H1 (cell line): ENCODE data around the gene ZBTB40. TPM values are rescaled to one million over a fixed set of nuclear protein-coding genes. Genes with fewer than 3 reads are reported as not detected.
A peak's percentile ranks its signal among the peaks of the same experiment; 100 is the strongest.

Source experiments
- CTCF ChIA-PET: fragments of 300-600 bp; sonication (Branson Sonifier 250); formaldehyde crosslinking; loops from one replicate; lab custom pipeline; 2021; ENCODE audit not compliant: partially characterized antibody; lab: Charles Lee
- POLR2A ChIA-PET: fragments of 300-600 bp; sonication (Branson Sonifier 250); formaldehyde crosslinking; loops from one replicate; lab custom pipeline; 2021; ENCODE audit warnings: inconsistent platforms; ENCODE audit not compliant: partially characterized antibody; lab: Charles Lee
- DNase-seq, 2 experiments: peaks; one replicate each; pipeline versions ENCODE4 v3.0.0 to v3.0.0-alpha.2; 2010 to 2022; ENCODE audit warnings: low spot score in 2 of 2, low read depth in 1 of 2, mixed read lengths in 1 of 2
- FAIRE-seq: peaks from 2 replicates; lab custom pipeline; 2011; peaks lifted over from hg19 to GRCh38; lab: Jason Lieb, UNC
- H2AFZ ChIP-seq: 2 replicates; pipeline ENCODE4 v1.8.1; 2012; ENCODE audit warnings: low read length, inconsistent platforms
- H2AK5ac ChIP-seq: 2 replicates; pipeline ENCODE4 v1.6.1; 2013; ENCODE audit warnings: low read depth, low read length
- H2BK120ac ChIP-seq: replicated peaks from 2 replicates; pipeline ENCODE3; 2013; ENCODE audit warnings: low read depth, low read length, inconsistent platforms
- H2BK12ac ChIP-seq: 2 replicates; pipeline ENCODE4 v1.6.1; 2013; ENCODE audit warnings: low read depth, low read length
- H2BK15ac ChIP-seq: 2 replicates; pipeline ENCODE4 v1.6.1; 2013; ENCODE audit warnings: low read length
- H2BK20ac ChIP-seq: 2 replicates; pipeline ENCODE4 v1.6.1; 2013; ENCODE audit warnings: low read length
- H2BK5ac ChIP-seq: 2 replicates; pipeline ENCODE4 v1.6.1; 2013; ENCODE audit warnings: low read depth, low read length
- H3K14ac ChIP-seq: 2 replicates; pipeline ENCODE4 v1.6.1; 2013; ENCODE audit warnings: inconsistent platforms; ENCODE audit not compliant: insufficient read length
- H3K18ac ChIP-seq: 2 replicates; pipeline ENCODE4 v1.6.1; 2013; ENCODE audit warnings: low read length; ENCODE audit errors: extremely low read depth
- H3K23ac ChIP-seq: 2 replicates; pipeline ENCODE4 v1.6.1; 2013; ENCODE audit warnings: inconsistent platforms; ENCODE audit not compliant: insufficient read length
- H3K23me2 ChIP-seq: 2 replicates; pipeline ENCODE4 v1.6.1; 2013; ENCODE audit warnings: low read depth, low read length
- H3K27ac ChIP-seq: 2 replicates; pipeline ENCODE4 v1.6.1; 2011; ENCODE audit warnings: low read depth, low read length, inconsistent platforms
- H3K27me3 ChIP-seq, 4 experiments: replicated peaks in 1 of 4; 1 replicate in 1 of 4; 2 replicates in 3 of 4; pipeline versions ENCODE4 v1.6.1 to v1.8.1; 2011 to 2013; ENCODE audit warnings: low read length in 3 of 4, mild to moderate bottlenecking in 3 of 4, inconsistent platforms in 2 of 4, mixed read lengths in 2 of 4, moderate library complexity in 1 of 4; ENCODE audit not compliant: control insufficient read depth in 3 of 4, insufficient read depth in 3 of 4; ENCODE audit errors: extremely low read depth in 1 of 4
- H3K36me3 ChIP-seq, 4 experiments: 2 replicates each; pipeline versions ENCODE4 v1.6.1 to v1.8.1; 2011 to 2013; ENCODE audit warnings: mild to moderate bottlenecking in 4 of 4, low read length in 3 of 4, moderate library complexity in 2 of 4, control low read depth in 1 of 4, inconsistent platforms in 1 of 4; ENCODE audit not compliant: insufficient read depth in 4 of 4, control insufficient read depth in 2 of 4
- H3K4ac ChIP-seq: replicated peaks from 2 replicates; pipeline ENCODE3; 2013; ENCODE audit warnings: low read length, low read depth, mixed read lengths, inconsistent platforms; ENCODE audit not compliant: insufficient read length
- H3K4me1 ChIP-seq, 4 experiments: replicated peaks in 1 of 4; 1 replicate in 1 of 4; 2 replicates in 3 of 4; pipeline versions ENCODE4 v1.6.1 to v1.8.1; 2011 to 2013; ENCODE audit warnings: low read length in 3 of 4, inconsistent platforms in 2 of 4, mixed read lengths in 1 of 4; ENCODE audit not compliant: insufficient read depth in 4 of 4, control insufficient read depth in 3 of 4
- H3K4me2 ChIP-seq, 2 experiments: 2 replicates each; pipeline versions ENCODE4 v1.6.1 to v1.8.1; 2011 to 2013; ENCODE audit warnings: low read depth in 2 of 2, low read length in 2 of 2, control low read depth in 1 of 2, inconsistent platforms in 1 of 2, mild to moderate bottlenecking in 1 of 2; ENCODE audit not compliant: insufficient read depth in 1 of 2
- H3K4me3 ChIP-seq, 4 experiments: fragments of 200-600, 300-600 bp in 1 of 4; sonication (generic), shearing (Covaris generic), sonication (Bioruptor Twin) in 1 of 4; 2 replicates each; pipeline versions ENCODE4 v1.5.1 to v1.8.1; 2011 to 2016; ENCODE audit warnings: low read length in 4 of 4, low read depth in 3 of 4, control low read depth in 2 of 4, inconsistent platforms in 2 of 4, mild to moderate bottlenecking in 2 of 4, mixed read lengths in 1 of 4, moderate library complexity in 1 of 4; ENCODE audit not compliant: insufficient read depth in 2 of 4; ENCODE audit errors: extremely low read depth in 1 of 4
- H3K56ac ChIP-seq: replicated peaks from 2 replicates; pipeline ENCODE3; 2013; ENCODE audit warnings: low read depth, mild to moderate bottlenecking, mixed read lengths, low read length, inconsistent platforms; ENCODE audit not compliant: insufficient read length
- H3K79me1 ChIP-seq: 2 replicates; pipeline ENCODE4 v1.6.1; 2013; ENCODE audit warnings: low read depth, low read length, control low read depth
- H3K79me2 ChIP-seq, 2 experiments: 2 replicates each; pipeline versions ENCODE4 v1.6.1 to v1.8.1; 2012 to 2013; ENCODE audit warnings: low read length in 2 of 2, mild to moderate bottlenecking in 2 of 2, inconsistent platforms in 1 of 2; ENCODE audit not compliant: insufficient read depth in 2 of 2, control insufficient read depth in 1 of 2
- H3K9ac ChIP-seq, 4 experiments: replicated peaks in 1 of 4; 1 replicate in 1 of 4; 2 replicates in 3 of 4; pipeline versions ENCODE4 v1.6.1 to v1.8.1; 2011 to 2013; ENCODE audit warnings: low read depth in 3 of 4, low read length in 3 of 4, control low read depth in 2 of 4, mild to moderate bottlenecking in 2 of 4, moderate library complexity in 2 of 4, inconsistent platforms in 1 of 4; ENCODE audit errors: extremely low read depth in 1 of 4
- H3K9me3 ChIP-seq, 2 experiments: 2 replicates each; pipeline versions ENCODE4 v1.6.1 to v1.8.1; 2012 to 2013; ENCODE audit warnings: mild to moderate bottlenecking in 2 of 2, moderate library complexity in 2 of 2, control low read depth in 1 of 2, inconsistent platforms in 1 of 2, low read depth in 1 of 2, low read length in 1 of 2, mixed read lengths in 1 of 2; ENCODE audit not compliant: insufficient read depth in 2 of 2
- H4K20me1 ChIP-seq, 2 experiments: replicated peaks in 1 of 2; 2 replicates each; pipeline versions ENCODE3 to v1.8.1; 2011 to 2013; ENCODE audit warnings: inconsistent platforms in 2 of 2, low read length in 2 of 2, mild to moderate bottlenecking in 1 of 2; ENCODE audit not compliant: insufficient read depth in 2 of 2, control insufficient read depth in 1 of 2
- H4K5ac ChIP-seq: 2 replicates; pipeline ENCODE4 v1.6.1; 2013; ENCODE audit warnings: low read length, low read depth, mixed read lengths, inconsistent platforms; ENCODE audit not compliant: insufficient read length
- H4K8ac ChIP-seq: 2 replicates; pipeline ENCODE4 v1.8.0; 2013; ENCODE audit warnings: mild to moderate bottlenecking, moderate library complexity, low read length, inconsistent platforms; ENCODE audit not compliant: insufficient read depth; ENCODE audit errors: extremely low read depth
- H4K91ac ChIP-seq: replicated peaks from 2 replicates; pipeline ENCODE3; 2013; ENCODE audit warnings: low read length, mixed read lengths, inconsistent platforms; ENCODE audit not compliant: insufficient read length
- CEBPB ChIP-seq: IDR thresholded peaks from 2 replicates; pipeline ENCODE4 v1.6.1; 2012; ENCODE audit warnings: low read depth, low read length
- NRF1 ChIP-seq: IDR thresholded peaks from 2 replicates; pipeline ENCODE4 v1.6.1; 2011; ENCODE audit warnings: mild to moderate bottlenecking, low read depth, low read length, improper control_type of control experiment
- SRF ChIP-seq: IDR thresholded peaks from 2 replicates; pipeline ENCODE4 v1.6.1; 2011; ENCODE audit warnings: mild to moderate bottlenecking, low read depth, low read length, moderate library complexity
- WGBS, 2 experiments: shearing (Covaris generic) in 1 of 2; methylation state at CpG; one replicate each; pipeline versions ENCODE4 v1.1.6 to v1.1.7; 2013 to 2015; ENCODE audit warnings: low lambda C conversion rate in 2 of 2, mixed read lengths in 2 of 2, inconsistent platforms in 1 of 2, low coverage in 1 of 2, missing lambda C conversion rate in 1 of 2; ENCODE audit not compliant: insufficient replicate concordance in 2 of 2, insufficient coverage in 1 of 2, insufficient read length in 1 of 2; ENCODE audit errors: extremely low coverage in 1 of 2, missing lambda C conversion rate in 1 of 2; 5-methylcytosine and 5-hydroxymethylcytosine counted together
- polyA plus RNA-seq, 7 experiments: library from polyadenylated mRNA; depleted of rRNA in 3 of 7; stranded (reverse) in 5 of 7; unstranded in 2 of 7; fragments of >200 nt in 5 of 7; fragments of 200-250 nt in 2 of 7; gene quantifications; 1 replicate in 5 of 7; 2 replicates in 1 of 7; 4 replicates in 1 of 7; pipeline versions ENCODE4 v1.2.1 to v1.2.3, GENCODE V29; 2011 to 2013; ENCODE audit warnings: missing spikeins in 2 of 7, mixed read lengths in 2 of 7
- total RNA-seq: library from RNA; stranded (reverse); fragmentation: NEBNext Ultra II Directional; extraction: Animal tissue kit (Norgen Biotek cat#: 25700); gene quantifications from 2 replicates; pipeline ENCODE4 v1.2.1, GENCODE V29; 2021

ZBTB40 gene
- total and polyA plus RNA-seq, 2 of the 8 experiments (the other 6 are each of a cell fraction or from before 2014, with no cell fraction given), result 3.1 to 19.3 TPM

DNA sequence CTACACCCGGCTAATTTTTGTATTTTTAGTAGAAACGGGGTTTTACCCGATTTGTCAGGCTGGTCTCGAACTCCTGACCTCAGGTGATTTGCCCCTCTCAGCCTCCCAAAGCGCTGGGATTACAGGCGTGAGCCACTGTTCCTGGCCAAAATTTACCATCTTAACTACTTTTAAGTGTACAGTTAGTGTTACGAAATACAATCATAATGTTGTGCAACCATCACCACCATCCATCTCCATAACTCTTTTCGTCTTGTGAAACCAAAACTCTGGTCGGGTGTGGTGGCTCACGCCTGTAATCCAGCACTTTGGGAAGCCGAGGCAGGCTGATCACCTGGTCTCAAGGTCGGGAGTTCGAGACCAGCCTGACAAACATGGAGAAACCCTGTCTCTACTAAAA is 14.1 kb upstream of the ZBTB40 start:
- no peak for DNase-seq
- Histone ChIP-seq H4K20me1 (no peaks in the 10 kb centered on the region), H3K27me3 (no peaks in the 10 kb centered on the region)
- TF ChIP-seq NRF1 (no peak), SRF (no peak), CEBPB (peak; percentile 63)
- TF ChIP-seq, all 59 proteins: peak for 1
- H3K4ac ChIP-seq, result no peak overlapping the region
- POLR2A ChIA-PET, result no interaction called here
- no peak overlapping the region for H2BK20ac ChIP-seq
- no peak overlapping the region for H2BK120ac ChIP-seq
- H3K14ac ChIP-seq, result no peak overlapping the region
- H2BK5ac ChIP-seq, result no peak overlapping the region
- H3K23ac ChIP-seq, result no peak overlapping the region
- H4K8ac ChIP-seq, result no peak overlapping the region
- no peaks in the 10 kb centered on the region for H3K79me2 ChIP-seq
- no peak overlapping the region for H3K4me2 ChIP-seq
- no peak overlapping the region for H2AK5ac ChIP-seq
- H2AFZ ChIP-seq, result no peak overlapping the region
- no peak overlapping the region for H3K18ac ChIP-seq
- H3K4me1 ChIP-seq, result peaks cover 1 to 6% (median 4%) of the 10 kb centered on the region in 4 experiments; a peak in 3 of 7 replicates
- no peak overlapping the region for H3K56ac ChIP-seq
- no peak overlapping the region for H3K4me3 ChIP-seq
- 95% methylated on average over 13 of the region's 13 CpGs; no CpG with 5 or more reads in 1 of the 2 experiments for WGBS, 2 experiments
- H4K91ac ChIP-seq, result no peak overlapping the region
- CTCF ChIA-PET, result interaction anchor here (0.6 kb wide), 1 partner anchor 465 kb away, joined by 4 read pairs; no protein-coding TSS in a partner anchor
- no peak overlapping the region for H3K9ac ChIP-seq
- no peak overlapping the region for H2BK15ac ChIP-seq
- peaks cover 0 to 3% of the 10 kb centered on the region in 2 experiments; a peak in 2 of 4 replicates for H3K9me3 ChIP-seq
- H2BK12ac ChIP-seq, result no peak overlapping the region
- no peak overlapping the region for H3K27ac ChIP-seq
- no peaks in the 10 kb centered on the region for H3K23me2 ChIP-seq
- H3K36me3 ChIP-seq, result no peaks in the 10 kb centered on the region; a peak in 1 of 8 replicates
- no peak for FAIRE-seq
- no peaks in the 10 kb centered on the region for H3K79me1 ChIP-seq
- H4K5ac ChIP-seq, result no peak overlapping the region
